GM20000 (cell line): ENCODE results near the gene SHF.

Experiments used
- DNase-seq: peaks from one replicate; pipeline ENCODE4 v3.0.0; 2012; ENCODE audit warnings: low spot score
- CTCF ChIP-seq: IDR thresholded peaks from 2 replicates; pipeline ENCODE4 v1.5.1; 2012; ENCODE audit warnings: mild to moderate bottlenecking, control low read depth; ENCODE audit errors: extremely low read depth, missing control alignments

The SHF gene

GRCh38 chr15:45134046-45134445 lies 53.7 kb downstream of the SHF start:
- TF ChIP-seq CTCF = no peak
- DNase-seq = no peak

- TF ChIP-seq CTCF = no peak
Measured at GRCh38 chr15:45133561-45133920, 54.2 kb downstream of the SHF start.

GRCh38 chr15:45132844-45133560 lies 54.8 kb downstream of the SHF start:
- TF ChIP-seq CTCF = no peak

More at GRCh38 chr15:45133561-45133920, 54.2 kb downstream of the SHF start:
- DNase-seq = no peak

GRCh38 chr15:45131510-45131909 lies 56.3 kb downstream of the SHF start:
- TF ChIP-seq CTCF = no peak
- no peak for DNase-seq

More at GRCh38 chr15:45132844-45133560, 54.8 kb downstream of the SHF start:
- no peak for DNase-seq

- no peak for DNase-seq
- TF ChIP-seq CTCF = no peak
Measured at GRCh38 chr15:45130291-45131000, 57.3 kb downstream of the SHF start.

- no peak for TF ChIP-seq CTCF
- no peak for DNase-seq
Measured at GRCh38 chr15:45129651-45130129, 58.1 kb downstream of the SHF start, which contains the start of the genes DUOX1 and DUOXA1. DUOX1 (plus strand) TSS chr15:45129994; CDS start chr15:45131967, 1,973 bp downstream. DUOXA1 (minus strand) TSS chr15:45129879; CDS start chr15:45123014, 6,865 bp downstream.
